Adipocyte (in vitro differentiated cells): ENCODE measurements around the gene P4HA3.

Source experiments
- DNase-seq: peaks from one replicate; pipeline ENCODE4 v3.0.0-alpha.2; 2015; ENCODE audit warnings: low read depth
- H3K27me3 ChIP-seq: replicated peaks from 2 replicates; pipeline ENCODE4 v1.7.0; 2013; ENCODE audit warnings: mild to moderate bottlenecking, low read length, moderate library complexity; ENCODE audit not compliant: control insufficient read depth, insufficient read depth
- H3K36me3 ChIP-seq: 2 replicates; pipeline ENCODE4 v1.7.0; 2013; ENCODE audit warnings: low read length, mild to moderate bottlenecking, moderate library complexity; ENCODE audit not compliant: control insufficient read depth, insufficient read depth, severe bottlenecking
- H3K4me1 ChIP-seq: 2 replicates; pipeline ENCODE4 v1.7.0; 2013; ENCODE audit warnings: mild to moderate bottlenecking, low read length, moderate library complexity; ENCODE audit not compliant: control insufficient read depth, insufficient read depth
- H3K4me3 ChIP-seq: 2 replicates; pipeline ENCODE4 v1.7.0; 2013; ENCODE audit warnings: mild to moderate bottlenecking, low read length, moderate library complexity
- H3K9ac ChIP-seq: 2 replicates; pipeline ENCODE4 v1.7.0; 2013; ENCODE audit warnings: mild to moderate bottlenecking, low read length, moderate library complexity
- H3K9me3 ChIP-seq: 2 replicates; pipeline ENCODE4 v1.7.0; 2013; ENCODE audit warnings: mild to moderate bottlenecking, low read length, moderate library complexity; ENCODE audit not compliant: control insufficient read depth

Gene P4HA3

GRCh38 chr11:74330075-74330858 lies 18.8 kb upstream of the P4HA3 start:
- H3K9me3 ChIP-seq: no peaks in the 10 kb centered on the region
- H3K4me1 ChIP-seq: peaks cover 26% of the 10 kb centered on the region
- no peaks in the 10 kb centered on the region for H3K27me3 ChIP-seq
- H3K36me3 ChIP-seq: no peaks in the 10 kb centered on the region
- DNase-seq: peak; percentile 67
- no peak overlapping the region for H3K9ac ChIP-seq
- H3K4me3 ChIP-seq: no peak overlapping the region

- DNase-seq: no peak
- no peaks in the 10 kb centered on the region for H3K9me3 ChIP-seq
Measured at GRCh38 chr11:74327076-74327475, 15.6 kb upstream of the P4HA3 start.

GRCh38 chr11:74326665-74327064 lies 15.2 kb upstream of the P4HA3 start:
- H3K4me1 ChIP-seq: peaks cover 46% of the 10 kb centered on the region
- no peaks in the 10 kb centered on the region for H3K36me3 ChIP-seq
- no peak overlapping the region for H3K4me3 ChIP-seq
- no peaks in the 10 kb centered on the region for H3K27me3 ChIP-seq
- no peak for DNase-seq
- no peak overlapping the region for H3K9ac ChIP-seq
- no peaks in the 10 kb centered on the region for H3K9me3 ChIP-seq

More at GRCh38 chr11:74327076-74327475, 15.6 kb upstream of the P4HA3 start:
- Histone ChIP-seq H3K4me1 (peaks cover 42% of the 10 kb centered on the region), H3K9ac (no peak overlapping the region), H3K36me3 (no peaks in the 10 kb centered on the region), H3K4me3 (no peak overlapping the region), H3K27me3 (no peaks in the 10 kb centered on the region)

GRCh38 chr11:74325649-74326645 lies 14.5 kb upstream of the P4HA3 start:
- DNase-seq: peak; percentile 84
- Histone ChIP-seq H3K27me3 (no peaks in the 10 kb centered on the region), H3K4me1 (peaks cover 46% of the 10 kb centered on the region), H3K4me3 (peak overlapping the region; percentile 46), H3K36me3 (no peaks in the 10 kb centered on the region), H3K9ac (peak overlapping the region; percentile 35), H3K9me3 (no peaks in the 10 kb centered on the region)

- H3K9ac ChIP-seq: no peak overlapping the region
- H3K36me3 ChIP-seq: no peaks in the 10 kb centered on the region
- H3K9me3 ChIP-seq: no peaks in the 10 kb centered on the region
- no peak overlapping the region for H3K4me3 ChIP-seq
- H3K27me3 ChIP-seq: no peaks in the 10 kb centered on the region
- H3K4me1 ChIP-seq: peaks cover 52% of the 10 kb centered on the region
- no peak for DNase-seq
Measured at GRCh38 chr11:74322667-74323066, 11.2 kb upstream of the P4HA3 start.

GRCh38 chr11:74321487-74322188 lies 10.2 kb upstream of the P4HA3 start:
- DNase-seq: peak; percentile 62
- Histone ChIP-seq H3K9ac (no peak overlapping the region), H3K4me1 (peaks cover 56% of the 10 kb centered on the region), H3K27me3 (no peaks in the 10 kb centered on the region), H3K36me3 (no peaks in the 10 kb centered on the region), H3K9me3 (peaks cover 2% of the 10 kb centered on the region), H3K4me3 (no peak overlapping the region)

- DNase-seq: no peak
- peaks cover 45% of the 10 kb centered on the region for H3K4me1 ChIP-seq
- no peak overlapping the region for H3K4me3 ChIP-seq
- H3K27me3 ChIP-seq: no peaks in the 10 kb centered on the region
- H3K9me3 ChIP-seq: peaks cover 4% of the 10 kb centered on the region
- H3K9ac ChIP-seq: no peak overlapping the region
- H3K36me3 ChIP-seq: no peaks in the 10 kb centered on the region
Measured at GRCh38 chr11:74320538-74320937, 9.1 kb upstream of the P4HA3 start.

GRCh38 chr11:74319139-74319816 lies 7.8 kb upstream of the P4HA3 start:
- Histone ChIP-seq H3K9ac (peak overlapping the region; percentile 50), H3K36me3 (no peaks in the 10 kb centered on the region), H3K9me3 (peaks cover 4% of the 10 kb centered on the region), H3K4me3 (no peak overlapping the region), H3K27me3 (no peaks in the 10 kb centered on the region), H3K4me1 (peaks cover 41% of the 10 kb centered on the region)
- peak; percentile 88 for DNase-seq

- peak; percentile 54 for DNase-seq
- Histone ChIP-seq H3K27me3 (no peaks in the 10 kb centered on the region), H3K9ac (peak overlapping the region; percentile 50), H3K36me3 (no peaks in the 10 kb centered on the region), H3K4me1 (peaks cover 40% of the 10 kb centered on the region), H3K4me3 (no peak overlapping the region), H3K9me3 (peaks cover 4% of the 10 kb centered on the region)
Measured at GRCh38 chr11:74318241-74318932, 6.9 kb upstream of the P4HA3 start.

- Histone ChIP-seq H3K36me3 (no peaks in the 10 kb centered on the region), H3K9ac (peak overlapping the region; percentile 33), H3K27me3 (no peaks in the 10 kb centered on the region), H3K9me3 (peaks cover 4% of the 10 kb centered on the region), H3K4me1 (peaks cover 31% of the 10 kb centered on the region), H3K4me3 (no peak overlapping the region)
- DNase-seq: peak; percentile 57
Measured at GRCh38 chr11:74316772-74317505, 5.5 kb upstream of the P4HA3 start.
